Measurements from ENCODE around the gene SPSB1. TPM values are rescaled to one million over a fixed set of nuclear protein-coding genes. Genes with fewer than 3 reads are reported as not detected.

Gene SPSB1
- total RNA-seq, 1 experiment from 2014 or later, result 2.9 TPM

- no peak overlapping the region for H3K14ac ChIP-seq (ENCODE audit: insufficient read depth, low read length)
- Mint-ChIP-seq H3K27me3 (ENCODE audit: low read depth) (peaks cover 5% of the 10 kb centered on the region), H3K9me3 (no peaks in the 10 kb centered on the region), H3K36me3 (ENCODE audit: insufficient read depth in 1 of 3, low read depth in 3 of 3) (no peaks in the 10 kb centered on the region; a peak in 1 of 7 replicates), H3K27ac (no peak overlapping the region), H3K4me3 (no peak overlapping the region), H3K4me1 (peaks cover 3 to 10% of the 10 kb centered on the region in 2 experiments; a peak in 2 of 4 replicates)
- no peaks in the 10 kb centered on the region for H3K79me1 ChIP-seq (ENCODE audit: insufficient read depth, low read depth, low read length, poor library complexity, severe bottlenecking)
- H3T11ph ChIP-seq (ENCODE audit: low read length), result no peak overlapping the region
- no peak overlapping the region for H2BK20ac ChIP-seq (ENCODE audit: low read depth, low read length, poor library complexity, severe bottlenecking)
- H2AFZ ChIP-seq (ENCODE audit: low read length), result no peak overlapping the region
- no peak overlapping the region for H2AK5ac ChIP-seq (ENCODE audit: insufficient read length, low read length)
- no peak overlapping the region for H3K23ac ChIP-seq (ENCODE audit: insufficient read length, low read depth, low read length)
- H3K56ac ChIP-seq (ENCODE audit: insufficient read length, low read depth, low read length), result no peak overlapping the region
- H3K9me3 ChIP-seq (ENCODE audit: control insufficient read depth, low read depth, low read length), result no peaks in the 10 kb centered on the region
- H2BK120ac ChIP-seq (ENCODE audit: low read depth, low read length, poor library complexity, severe bottlenecking), result no peak overlapping the region
- H3K4me2 ChIP-seq (ENCODE audit: insufficient read depth, insufficient read length, low read length), result no peak overlapping the region
- H2BK15ac ChIP-seq (ENCODE audit: low read depth, low read length), result no peak overlapping the region
- no peak overlapping the region for H3K18ac ChIP-seq (ENCODE audit: insufficient read length, low read depth, low read length)
- H4K5ac ChIP-seq (ENCODE audit: insufficient read length, low read depth, low read length), result no peak overlapping the region
- WGBS (ENCODE audit: extremely low coverage, insufficient read length, low lambda C conversion rate), result no CpG with 5 or more reads among the region's 9 CpGs
- H3K23me2 ChIP-seq (ENCODE audit: insufficient read length, low read depth, low read length, poor library complexity, severe bottlenecking), result no peaks in the 10 kb centered on the region
- H2BK12ac ChIP-seq (ENCODE audit: insufficient read length, low read depth, low read length), result no peak overlapping the region
- H4K91ac ChIP-seq (ENCODE audit: insufficient read length, low read depth, low read length), result no peak overlapping the region
- no peak overlapping the region for H3K27ac ChIP-seq (ENCODE audit: insufficient read length, low read depth, low read length)
- no peak overlapping the region for H2BK5ac ChIP-seq (ENCODE audit: insufficient read length, low read length)
- no peaks in the 10 kb centered on the region for H3K27me3 ChIP-seq (ENCODE audit: insufficient read depth, low read length)
- no peak overlapping the region for H3K9ac ChIP-seq (ENCODE audit: extremely low read depth, insufficient read length, low read length)
- no peak overlapping the region for H3K4ac ChIP-seq (ENCODE audit: low read depth, low read length)
- no peak overlapping the region for H4K8ac ChIP-seq (replicated peaks; ENCODE audit: insufficient read length, low read depth, low read length)
- no peaks in the 10 kb centered on the region for H4K20me1 ChIP-seq (ENCODE audit: control insufficient read depth, insufficient read depth, insufficient read length)
- TF ChIP-seq CTCF (conservative IDR thresholded peaks at IDR 0.05), result no peak
- no peak for DNase-seq
- H3K4me1 ChIP-seq (ENCODE audit: insufficient read depth, low read length), result no peaks in the 10 kb centered on the region
- no peaks in the 10 kb centered on the region for H3K79me2 ChIP-seq (ENCODE audit: insufficient read depth, low read length)
Observed at GRCh38 chr1:9308236-9308785, 15.6 kb downstream of the SPSB1 start.

Measured in H9 (cell line).